NCI-H446 treated with DMSO at 0.1 percent for 48 hours (cell line): ENCODE measurements around the gene PPP1CA.

Experiments
- DNase-seq: peaks from one replicate; lab custom pipeline; 2025; lab: John Stamatoyannopoulos, UW

Gene PPP1CA

DNA sequence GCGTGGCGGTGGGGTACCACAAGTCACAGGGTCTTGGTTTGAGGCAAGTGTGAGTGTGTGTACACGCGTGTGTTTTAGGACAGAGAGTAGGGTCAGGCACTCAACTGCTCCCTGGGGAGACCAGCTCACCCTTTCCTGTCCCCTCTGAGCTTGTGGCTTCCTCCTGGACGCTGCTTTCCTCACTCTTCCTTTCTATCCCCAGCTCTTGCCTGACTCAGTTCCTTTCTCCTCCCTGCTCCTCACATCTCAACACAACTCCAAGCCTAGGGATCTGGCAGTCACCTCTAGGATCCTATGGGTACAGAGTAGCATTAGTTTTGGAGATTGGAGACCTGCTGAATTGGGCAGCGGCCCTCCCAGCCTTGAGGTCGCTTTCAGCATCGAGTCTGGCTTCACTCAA lies 32.4 kb downstream of the PPP1CA start:
- DNase-seq: no peak

DNA sequence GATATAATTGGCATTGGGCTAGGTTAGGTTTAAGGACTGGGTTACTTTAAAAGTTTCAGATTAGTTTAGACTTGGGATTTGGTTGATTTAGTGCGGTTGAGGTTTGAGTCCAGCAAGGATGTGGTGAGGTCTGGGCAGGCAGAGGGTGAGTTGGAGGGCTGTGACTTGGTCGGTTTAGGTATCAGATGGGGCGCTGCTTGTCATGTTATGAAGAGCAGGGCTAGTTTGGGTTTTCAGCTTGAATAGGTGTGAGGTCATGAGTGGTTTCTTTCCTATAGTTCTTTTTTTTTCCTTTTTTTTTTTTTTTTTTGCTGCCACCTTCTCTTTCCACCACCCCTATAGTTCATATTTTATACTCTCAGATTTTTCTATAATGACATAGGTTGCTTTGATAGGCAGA lies 33.0 kb downstream of the PPP1CA start:
- DNase-seq: no peak

DNA sequence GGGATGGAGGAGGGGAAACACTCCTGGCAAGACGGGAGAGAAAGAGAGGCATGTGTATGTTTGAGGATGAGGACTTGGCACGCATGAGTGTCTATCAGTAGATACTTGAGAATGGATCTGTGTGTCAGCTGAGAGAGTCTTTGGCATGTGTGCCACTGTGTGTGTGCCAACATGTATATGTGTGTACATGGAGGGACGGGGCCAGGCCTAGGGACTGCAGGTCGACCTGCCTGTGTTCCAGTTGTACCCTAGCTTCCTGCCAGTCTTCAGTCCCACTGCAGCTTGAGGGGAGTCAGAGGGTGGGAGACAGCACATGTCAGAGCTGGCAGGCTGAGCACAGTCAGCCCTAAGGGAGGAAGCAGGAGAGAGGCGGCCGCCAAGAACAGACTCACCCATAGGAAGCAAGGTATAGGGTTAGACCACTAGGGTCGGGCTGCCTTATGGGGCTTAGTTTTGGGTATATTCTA lies 33.9 kb downstream of the PPP1CA start:
- DNase-seq: no peak

DNA sequence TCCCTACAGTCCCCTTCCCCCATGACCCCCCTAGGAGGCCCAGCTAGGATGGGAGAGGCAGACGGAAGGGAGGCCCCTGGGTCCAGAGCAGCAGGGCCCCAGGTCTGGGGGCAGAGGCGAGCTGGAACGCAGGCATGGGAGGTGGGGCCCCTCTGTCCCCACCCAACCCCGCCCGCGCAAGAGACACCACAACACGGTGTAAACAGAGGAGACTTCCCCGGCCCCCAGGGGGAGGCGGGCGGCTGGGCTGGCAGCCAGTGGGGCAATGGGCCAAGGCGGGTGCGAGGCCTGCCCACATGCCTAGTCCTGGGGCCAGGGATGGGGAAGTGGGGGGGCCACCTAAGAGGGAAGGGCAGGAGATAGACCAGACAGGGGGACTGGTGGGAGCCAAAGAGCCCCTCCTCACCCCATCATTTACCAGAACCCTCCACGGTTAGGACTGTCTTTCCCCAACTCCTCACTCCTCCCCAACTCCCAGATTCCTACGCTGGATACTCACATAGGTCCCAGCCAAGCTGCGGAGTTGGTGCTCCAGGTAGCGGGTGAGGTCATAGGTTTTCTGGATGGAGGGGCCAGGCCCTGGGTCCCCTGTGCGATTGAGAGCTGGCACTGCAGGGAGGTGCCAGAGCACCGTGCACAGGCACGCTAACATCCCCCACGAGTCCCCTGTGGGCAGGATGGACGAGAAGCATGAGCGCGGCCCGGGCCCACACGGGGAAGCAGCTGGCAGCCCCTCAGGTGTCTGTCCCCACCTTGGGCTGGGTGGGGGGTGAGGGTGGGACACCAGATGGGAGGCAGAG lies 34.5 kb downstream of the PPP1CA start:
- no peak for DNase-seq

DNA sequence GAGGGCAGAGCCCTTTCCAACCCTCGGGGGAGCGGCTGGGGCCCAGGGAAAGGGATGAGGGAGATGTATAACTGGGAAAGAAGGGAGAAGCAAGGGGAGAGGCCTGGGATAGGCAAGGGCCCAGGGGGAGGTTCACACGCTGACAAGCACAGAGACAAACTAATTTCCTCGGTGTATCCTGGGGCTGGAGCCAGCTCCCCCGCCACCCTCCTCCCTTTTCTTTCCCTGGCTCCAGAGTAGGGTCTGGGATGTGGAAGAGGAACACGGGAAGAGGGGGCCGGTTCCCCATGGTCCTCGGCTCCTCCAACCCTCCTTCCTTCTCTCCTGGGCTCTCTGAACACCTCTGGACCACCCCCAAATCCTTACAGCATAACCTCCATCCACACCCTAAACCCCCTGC lies 35.1 kb downstream of the PPP1CA start:
- peak; percentile 6 for DNase-seq

DNA sequence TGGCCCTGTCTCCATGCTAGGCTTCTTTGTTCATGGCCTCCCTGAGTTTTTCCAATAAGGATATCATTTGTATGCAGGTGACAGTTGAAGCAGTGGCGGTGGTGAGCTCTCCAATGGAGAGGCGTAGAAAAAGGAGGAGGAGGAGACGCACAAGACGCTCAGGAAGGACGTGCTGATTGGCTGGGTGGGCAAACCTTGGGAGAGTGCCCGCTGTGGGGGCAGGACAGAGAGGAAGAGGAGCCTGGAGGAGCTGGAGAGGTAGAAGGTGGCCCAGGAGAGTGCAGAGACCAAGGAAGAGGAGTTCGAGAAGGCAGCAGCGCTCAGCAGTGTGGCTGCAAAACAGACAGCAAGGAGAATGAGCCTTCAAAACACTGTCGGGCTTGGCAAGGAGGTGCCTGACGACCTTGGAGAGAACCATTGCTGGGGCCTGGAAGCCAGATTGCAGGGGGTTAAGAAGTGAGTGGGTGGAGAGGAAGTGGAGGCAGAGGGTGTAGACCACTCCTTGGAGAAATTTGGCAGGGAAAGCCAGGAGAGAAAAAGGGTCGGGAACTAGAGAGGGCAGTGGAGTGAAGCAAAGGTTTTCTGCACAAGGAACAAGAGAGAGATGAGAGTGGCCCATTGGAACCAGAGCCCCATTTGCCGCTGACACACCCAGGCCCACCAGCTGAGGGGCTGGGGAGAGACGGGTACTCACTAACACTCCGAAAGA lies 35.8 kb downstream of the PPP1CA start:
- no peak for DNase-seq

DNA sequence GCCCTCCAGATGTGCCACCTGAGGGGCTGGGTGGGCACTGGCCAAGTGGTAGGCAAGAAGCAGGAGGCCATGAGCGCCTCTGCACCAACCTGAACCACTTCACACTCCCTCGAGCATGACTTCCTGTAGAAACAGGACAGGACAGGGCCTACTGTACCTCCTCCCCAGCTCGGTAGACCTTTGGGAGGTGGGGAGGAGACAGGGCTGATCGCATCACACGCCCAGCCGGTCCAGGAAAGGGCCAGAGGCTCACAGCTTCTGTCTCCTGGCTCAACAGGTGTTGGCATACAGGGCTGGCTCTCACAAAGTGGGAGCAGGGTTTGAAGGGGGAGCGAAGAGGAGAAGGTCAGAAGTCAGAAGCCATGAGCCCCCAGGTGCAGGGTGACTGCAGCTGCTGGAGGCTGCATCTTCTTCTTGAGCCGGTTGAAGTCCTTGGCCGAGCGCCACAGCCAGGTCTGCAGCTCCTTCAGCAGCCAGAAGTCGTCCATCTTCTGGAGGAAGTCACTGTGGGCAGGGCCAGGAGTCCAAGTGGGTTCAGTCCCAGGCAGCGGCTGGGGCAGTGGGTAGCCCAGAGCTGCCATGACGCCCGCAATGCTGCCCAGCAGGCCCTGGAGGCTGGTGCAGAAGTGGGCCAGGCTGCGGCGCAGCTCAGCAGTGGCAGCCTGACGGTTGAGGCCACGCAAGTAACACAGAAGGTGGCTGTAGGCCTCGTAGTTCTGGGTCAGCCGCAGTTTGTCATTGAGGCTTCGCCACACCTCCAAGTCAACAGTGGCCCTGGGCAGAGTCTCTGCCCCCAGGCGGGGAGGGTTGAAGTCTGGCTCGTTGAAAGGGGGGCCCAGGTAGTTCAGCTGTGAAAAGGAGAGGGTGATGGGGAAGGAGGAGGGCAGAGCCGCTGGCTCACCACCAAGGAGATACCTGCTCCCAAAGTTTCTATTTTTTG lies 36.6 kb downstream of the PPP1CA start:
- no peak for DNase-seq

DNA sequence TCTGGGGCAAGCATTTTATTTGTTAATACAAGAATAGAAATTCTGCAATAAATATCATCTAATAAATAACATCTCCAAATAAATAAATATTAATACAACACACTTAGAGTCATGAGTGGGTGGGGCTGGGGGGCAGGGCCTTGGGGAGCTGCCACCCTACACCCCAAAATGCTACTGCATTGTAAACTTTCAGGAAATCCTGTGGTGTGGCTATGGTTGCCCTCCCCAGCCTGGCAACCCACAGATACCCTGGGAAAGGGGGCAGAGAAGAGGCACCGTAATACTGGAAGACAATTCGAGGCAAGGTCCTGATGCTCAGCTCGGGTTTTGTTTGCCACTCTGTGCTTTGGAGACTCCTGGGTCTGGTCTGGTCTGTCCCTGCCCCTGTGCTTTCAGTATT lies 37.5 kb downstream of the PPP1CA start:
- no peak for DNase-seq

DNA sequence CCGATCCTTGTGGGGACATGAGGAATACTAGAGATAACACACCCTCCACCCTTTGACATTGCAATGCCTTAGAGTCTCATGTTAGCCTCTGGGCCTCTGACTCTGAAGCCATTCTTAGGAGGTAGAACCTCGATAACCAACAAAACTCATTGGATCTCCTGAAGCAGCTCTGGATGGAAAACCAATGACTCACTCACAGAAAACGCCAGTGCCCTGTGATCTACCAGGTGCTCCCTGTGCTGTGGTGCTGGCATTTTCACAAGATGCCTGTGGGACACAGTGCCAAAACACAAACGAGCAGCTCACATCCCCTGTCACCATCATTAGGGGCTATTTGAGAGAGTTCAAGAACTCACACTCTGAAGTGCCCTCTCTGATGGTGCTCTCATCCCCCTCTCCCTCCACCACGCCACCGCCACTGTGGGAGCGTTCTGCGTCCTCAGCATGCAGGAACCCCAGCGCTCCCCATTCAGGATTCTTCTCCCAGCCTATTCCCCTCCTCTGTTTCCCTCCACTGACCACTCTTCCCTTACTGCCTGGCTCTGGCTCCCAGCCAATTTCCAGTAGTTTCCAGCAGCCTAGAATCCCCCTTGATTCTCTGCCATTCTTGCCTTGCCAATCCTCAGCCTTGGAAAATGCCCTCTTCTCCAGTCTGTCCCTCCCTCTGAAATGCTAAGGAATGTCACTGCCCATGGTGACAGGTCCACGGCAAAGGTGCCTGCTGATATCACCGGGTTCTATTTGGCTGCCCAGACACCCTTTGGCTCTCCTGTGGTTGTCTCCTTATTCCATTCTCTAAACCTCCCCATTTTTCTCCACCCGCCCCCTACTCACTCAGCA lies 43.6 kb downstream of the PPP1CA start:
- no peak for DNase-seq

DNA sequence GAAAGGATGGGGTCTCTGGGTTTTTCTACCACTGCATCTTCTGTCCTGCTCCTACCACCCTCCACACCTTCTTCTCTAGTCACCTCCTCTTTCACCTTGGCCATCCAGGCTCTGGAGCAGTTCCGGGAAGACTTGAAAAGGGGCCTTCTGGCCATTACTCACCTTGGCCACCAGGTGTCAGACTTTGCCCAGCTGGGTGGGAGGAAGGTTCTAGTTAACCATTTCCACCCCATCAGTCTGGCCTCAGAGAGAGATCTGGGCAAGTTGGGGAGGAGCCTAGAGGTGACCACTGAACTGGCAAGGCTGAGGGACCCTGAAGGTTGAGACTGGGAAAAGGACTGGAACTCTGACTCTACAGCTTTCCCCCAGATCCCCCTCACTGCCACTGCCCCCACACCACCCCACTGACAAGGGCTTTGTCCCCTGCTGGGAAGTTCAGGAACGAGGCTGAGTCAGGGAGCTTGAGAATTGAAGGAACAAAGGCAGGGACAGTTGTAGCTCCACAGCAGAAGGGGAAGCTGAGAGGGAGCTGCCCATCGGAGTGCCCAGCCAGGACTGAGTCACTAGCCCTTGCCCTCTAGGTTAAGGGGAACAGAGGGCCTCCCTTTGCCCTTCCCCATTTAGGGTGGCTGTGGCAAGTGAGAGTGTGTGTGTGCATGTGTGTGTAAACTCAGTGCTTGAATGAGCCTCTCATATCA lies 44.6 kb downstream of the PPP1CA start:
- DNase-seq: peak; percentile 18

DNA sequence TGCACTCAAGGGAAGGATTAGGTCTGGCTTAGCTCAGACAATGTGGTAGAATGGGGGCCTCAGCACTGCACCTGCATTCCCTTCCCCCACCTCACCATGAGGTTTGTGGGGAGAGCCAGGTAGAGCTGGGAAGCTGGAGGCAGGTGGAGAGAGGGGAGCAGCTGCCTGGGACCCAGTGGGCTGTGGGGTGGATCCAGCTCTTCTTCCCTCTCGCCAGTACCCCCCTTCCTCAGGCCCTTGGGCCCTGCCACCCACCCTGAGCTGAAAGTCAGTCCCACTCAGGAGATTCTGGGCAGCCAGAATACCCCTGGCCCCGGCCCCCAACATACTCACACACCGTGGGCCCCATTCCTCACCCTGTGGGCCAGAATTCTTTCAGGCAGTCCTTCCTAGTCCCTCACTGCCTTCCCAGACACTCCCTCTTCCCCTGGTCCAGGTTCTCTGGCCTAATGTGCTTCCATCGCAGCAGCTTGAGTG lies 45.2 kb downstream of the PPP1CA start:
- no peak for DNase-seq

DNA sequence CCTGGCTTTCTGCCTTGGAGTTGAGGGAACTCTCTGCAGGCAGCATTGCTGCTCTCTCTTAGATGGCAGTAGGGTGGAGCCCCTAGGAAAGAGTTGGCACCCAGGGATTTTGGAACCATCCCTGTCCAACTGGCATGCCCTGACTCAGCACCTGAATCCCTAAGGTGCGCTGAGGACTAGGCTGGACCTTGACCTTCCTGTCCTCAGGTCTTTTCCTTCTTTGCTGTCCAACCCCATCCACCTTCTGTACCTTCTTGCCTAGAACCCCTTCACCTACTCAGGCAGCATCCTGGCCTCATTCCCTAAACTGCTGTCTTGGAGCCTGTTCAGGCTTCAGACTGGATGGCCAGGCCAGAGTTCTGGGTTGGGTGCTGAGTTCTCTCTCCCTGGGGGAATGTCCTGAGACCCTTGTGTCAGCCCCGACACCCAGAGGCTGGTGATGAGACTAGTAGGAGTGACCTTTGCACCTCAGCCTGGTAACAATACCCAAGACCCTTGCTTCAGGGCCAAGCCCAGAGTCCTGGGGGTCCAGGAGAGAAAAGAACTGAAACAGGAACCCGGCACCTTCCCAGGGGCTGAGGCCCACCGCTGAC lies 45.8 kb downstream of the PPP1CA start:
- no peak for DNase-seq

DNA sequence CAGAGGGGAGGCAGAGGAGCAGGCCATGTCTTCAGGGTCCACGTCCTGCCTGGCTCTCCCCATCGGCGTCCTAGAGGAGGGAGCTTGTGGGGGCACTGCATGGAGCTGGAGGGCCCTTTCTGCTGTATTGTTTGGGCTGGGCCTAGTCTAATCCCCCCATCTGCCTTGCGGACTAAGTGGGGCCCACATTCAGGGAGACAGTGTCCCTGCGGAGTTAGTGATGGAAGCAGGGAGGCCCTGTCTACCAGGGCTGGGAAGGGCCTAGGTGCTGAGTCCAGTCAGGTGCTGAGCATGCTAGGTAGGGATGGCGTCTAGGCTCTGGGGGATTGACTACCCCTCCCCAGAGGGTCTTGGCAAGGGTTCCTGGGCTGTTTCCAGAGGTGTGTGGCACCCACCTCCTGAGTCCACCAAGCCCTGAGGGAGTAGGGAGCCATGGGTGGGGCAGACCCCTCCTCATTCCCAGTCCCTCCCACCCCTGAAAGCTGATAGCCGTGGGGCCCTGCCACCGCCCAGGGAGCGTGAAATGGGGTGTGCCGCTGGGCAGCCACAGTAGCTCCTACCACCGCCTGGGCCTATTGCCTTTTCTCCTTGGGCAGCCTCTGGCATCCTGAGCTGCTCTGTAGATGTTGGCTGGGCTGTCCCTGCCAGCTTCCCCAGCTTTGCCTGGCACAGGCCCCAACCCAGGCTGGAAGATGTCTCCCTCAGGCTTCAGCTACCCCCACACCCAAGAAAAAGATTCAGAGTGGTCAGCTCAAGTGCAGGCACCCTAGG lies 46.5 kb downstream of the PPP1CA start:
- no peak for DNase-seq

DNA sequence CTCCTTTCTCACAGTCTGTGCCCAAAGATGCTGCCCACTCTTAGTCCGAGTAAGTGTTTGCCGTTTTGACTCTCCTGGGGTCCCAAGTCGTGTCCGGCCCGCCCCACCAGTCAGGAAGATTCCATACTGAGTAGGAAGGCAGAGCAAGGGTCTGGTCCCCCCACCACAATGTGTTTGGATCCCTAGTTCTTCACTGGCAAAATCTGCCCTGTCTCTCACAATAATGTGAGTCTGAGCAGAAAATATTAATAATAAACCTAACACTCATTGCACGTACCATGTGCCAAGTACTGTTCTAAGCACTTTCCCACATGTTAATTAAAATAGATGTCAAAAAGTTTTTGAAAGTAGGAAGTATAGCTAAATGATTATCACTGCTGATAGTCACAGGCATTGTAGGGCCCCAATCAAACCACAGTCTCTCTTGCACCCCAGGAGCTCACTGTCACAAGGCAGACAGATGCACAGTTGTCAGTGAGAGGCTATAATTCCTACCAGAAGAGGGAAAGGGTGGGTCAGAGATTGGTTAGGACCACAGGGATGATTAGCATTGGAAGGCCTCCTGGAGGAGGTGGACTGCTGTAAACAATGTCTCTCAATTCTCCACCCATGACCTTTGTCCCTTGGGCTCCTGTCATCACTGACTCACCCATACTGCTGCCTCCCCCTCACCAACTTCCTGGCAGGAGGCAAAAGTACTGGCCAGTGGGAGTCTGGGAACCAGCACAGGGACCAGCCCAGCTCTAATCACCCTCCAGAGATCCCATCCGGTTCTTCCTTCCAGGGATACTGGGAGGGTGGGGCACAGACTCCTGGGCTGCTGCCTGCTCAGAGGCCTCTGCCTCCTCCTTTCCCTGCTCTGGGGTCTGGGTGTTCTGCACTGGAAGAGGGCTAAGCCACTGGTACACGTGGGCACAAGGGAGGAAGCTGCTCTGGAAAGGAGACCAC lies 47.3 kb downstream of the PPP1CA start:
- no peak for DNase-seq

DNA sequence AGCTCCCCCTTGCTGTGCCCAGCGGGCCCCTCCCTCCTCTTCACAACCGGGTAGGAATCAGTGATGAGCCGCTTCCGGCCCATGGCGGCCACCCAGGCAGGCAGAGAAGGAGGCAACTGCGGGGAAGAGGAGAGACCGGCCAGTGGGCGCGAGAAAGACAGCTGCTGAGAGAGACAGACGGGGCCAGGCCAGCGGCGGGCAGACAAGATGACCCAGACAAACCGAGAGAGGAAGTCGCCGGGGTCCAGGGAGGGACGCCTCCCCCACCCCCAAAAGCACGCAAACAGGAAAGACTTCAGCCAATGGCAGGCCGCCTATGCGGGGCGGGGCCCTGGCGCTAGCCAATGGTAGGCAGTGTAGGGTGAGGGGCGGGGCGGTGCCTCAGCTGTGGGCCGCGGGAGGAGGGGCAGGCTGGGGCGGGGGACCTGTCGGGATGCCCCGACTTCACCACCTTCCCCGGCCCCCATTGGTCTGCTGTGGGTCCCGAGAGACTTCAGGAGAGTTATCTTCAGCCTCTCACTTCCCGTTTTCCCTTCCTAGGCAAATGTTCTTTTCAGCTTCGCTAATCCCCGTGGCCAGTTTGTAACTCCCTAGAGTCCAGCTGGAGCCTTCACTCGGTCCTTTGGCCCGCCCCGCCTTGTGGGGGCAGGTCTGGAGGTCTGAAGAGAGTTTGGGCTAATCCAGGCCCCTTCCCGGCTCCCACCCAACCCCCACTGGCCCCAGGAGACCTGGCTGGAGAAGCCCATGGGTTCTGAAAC lies 48.2 kb downstream of the PPP1CA start, which contains the start of gene POLD4:
POLD4 (minus strand) TSS at position 230 of the 758 bp plus-strand sequence; CDS start at position 83, 147 bp downstream.
- peak; percentile 80 for DNase-seq

DNA sequence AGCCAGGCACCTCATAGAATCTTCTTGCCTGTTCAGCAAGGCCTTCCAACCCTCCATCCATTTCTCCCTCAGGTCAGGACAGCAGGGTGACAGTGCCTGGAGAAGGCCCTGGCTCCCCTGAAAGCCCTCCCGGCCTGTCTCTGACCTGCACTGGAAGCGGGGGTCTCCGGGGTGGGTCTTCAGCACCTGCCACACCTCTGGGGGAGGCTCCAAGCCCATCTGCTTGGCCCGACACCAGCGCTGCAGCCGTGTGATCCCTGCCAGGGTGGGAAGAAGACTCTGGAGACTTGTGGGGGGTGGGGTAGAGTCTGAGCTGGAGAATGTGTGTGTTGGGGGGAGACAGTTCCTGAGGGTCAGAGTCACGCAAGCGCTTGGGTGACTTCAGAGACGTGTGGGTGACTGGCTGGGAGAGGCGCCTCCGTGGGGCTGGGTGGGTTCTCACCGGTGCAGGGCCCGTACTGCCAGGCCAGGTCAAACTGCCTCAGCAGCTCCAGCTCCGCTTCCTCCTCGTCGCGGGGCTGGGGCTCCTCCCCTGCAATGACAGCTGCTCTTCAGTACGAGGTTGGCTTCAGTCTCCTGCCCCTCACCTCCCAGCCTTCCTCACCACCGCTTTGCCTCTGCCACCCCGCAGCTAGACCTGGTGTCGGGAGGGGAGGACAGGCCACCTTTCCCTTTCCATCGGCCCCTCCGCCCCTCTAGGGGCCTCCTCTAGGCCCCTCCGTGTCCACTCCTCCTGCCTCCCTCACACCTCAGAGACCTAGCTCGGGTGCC lies 48.9 kb downstream of the PPP1CA start:
- DNase-seq: no peak
